Osteoblast (primary cell): ENCODE measurements around the gene LUZP2. TPM values are rescaled to one million over a fixed set of nuclear protein-coding genes. Genes with fewer than 3 reads are reported as not detected.

Experiments used
- DNase-seq: peaks from one replicate; pipeline ENCODE4 v3.0.0; 2011; ENCODE audit warnings: low spot score, mixed read lengths; ENCODE audit not compliant: insufficient read length; ENCODE audit errors: missing footprints
- H2AFZ ChIP-seq: 2 replicates; pipeline ENCODE4 v1.6.0; 2011; ENCODE audit warnings: mild to moderate bottlenecking, low read length
- H3K27ac ChIP-seq: 2 replicates; pipeline ENCODE4 v1.5.1; 2011; ENCODE audit warnings: mild to moderate bottlenecking, low read depth, low read length, moderate library complexity
- H3K27me3 ChIP-seq: 2 replicates; pipeline ENCODE4 v1.6.0; 2012; ENCODE audit warnings: mild to moderate bottlenecking, control low read depth, inconsistent platforms, low read length, moderate library complexity; ENCODE audit not compliant: insufficient read depth
- H3K36me3 ChIP-seq: 2 replicates; pipeline ENCODE4 v1.5.1; 2011; ENCODE audit warnings: mild to moderate bottlenecking, low read length, control low read depth, moderate library complexity; ENCODE audit not compliant: insufficient read depth
- H3K4me1 ChIP-seq: 2 replicates; pipeline ENCODE4 v1.5.1; 2011; ENCODE audit warnings: mild to moderate bottlenecking, low read length, control low read depth, moderate library complexity; ENCODE audit not compliant: insufficient read depth
- H3K4me2 ChIP-seq: 2 replicates; pipeline ENCODE4 v1.6.0; 2011; ENCODE audit warnings: mild to moderate bottlenecking, low read length; ENCODE audit not compliant: insufficient read depth
- H3K4me3 ChIP-seq: fragments of 200-600 bp; sonication (generic); 3 replicates; pipeline ENCODE4 v1.5.1; 2012; ENCODE audit warnings: mild to moderate bottlenecking, low read length, inconsistent platforms; ENCODE audit not compliant: insufficient read depth
- H3K79me2 ChIP-seq: 2 replicates; pipeline ENCODE4 v1.6.0; 2012; ENCODE audit warnings: mild to moderate bottlenecking, low read length, control low read depth, inconsistent platforms; ENCODE audit not compliant: insufficient read depth
- H3K9me3 ChIP-seq: 2 replicates; pipeline ENCODE4 v1.5.1; 2011; ENCODE audit warnings: low read depth, low read length, control low read depth
- H4K20me1 ChIP-seq: 2 replicates; pipeline ENCODE4 v1.6.0; 2012; ENCODE audit warnings: mild to moderate bottlenecking, low read length, control low read depth; ENCODE audit not compliant: insufficient read depth
- CTCF ChIP-seq: IDR thresholded peaks from 2 replicates; pipeline ENCODE4 v1.5.1; 2011; ENCODE audit warnings: mild to moderate bottlenecking, low read depth, low read length, moderate library complexity; ENCODE audit errors: extremely low read depth
- total RNA-seq: library from RNA; depleted of rRNA; stranded (reverse); fragments of >200 nt; gene quantifications from 2 replicates; pipeline ENCODE4 v1.2.3, GENCODE V29; 2012

Gene LUZP2
- total RNA-seq, 1 donor: not detected

GRCh38 chr11:24609192-24610119, 112.6 kb downstream of the LUZP2 start:
- Histone ChIP-seq H3K4me2 (no peak overlapping the region), H4K20me1 (no peaks in the 10 kb centered on the region), H2AFZ (no peak overlapping the region), H3K4me1 (no peaks in the 10 kb centered on the region), H3K4me3 (no peak overlapping the region), H3K36me3 (no peaks in the 10 kb centered on the region), H3K27ac (no peak overlapping the region), H3K27me3 (no peaks in the 10 kb centered on the region), H3K9me3 (peaks cover 4% of the 10 kb centered on the region), H3K79me2 (no peaks in the 10 kb centered on the region)
- TF ChIP-seq CTCF: no peak
- DNase-seq: no peak

- Histone ChIP-seq H3K36me3 (no peaks in the 10 kb centered on the region), H3K79me2 (no peaks in the 10 kb centered on the region), H3K9me3 (no peaks in the 10 kb centered on the region), H3K4me1 (no peaks in the 10 kb centered on the region), H3K27me3 (no peaks in the 10 kb centered on the region), H4K20me1 (no peaks in the 10 kb centered on the region), H3K4me2 (no peak overlapping the region), H3K4me3 (no peak overlapping the region), H3K27ac (no peak overlapping the region), H2AFZ (no peak overlapping the region)
- DNase-seq: no peak
- TF ChIP-seq CTCF: no peak
Observed at GRCh38 chr11:24615451-24616160, 118.8 kb downstream of the LUZP2 start.

GRCh38 chr11:24617856-24618255, 121.0 kb downstream of the LUZP2 start:
- DNase-seq: no peak
- Histone ChIP-seq H3K36me3 (no peaks in the 10 kb centered on the region), H3K27ac (no peak overlapping the region), H4K20me1 (no peaks in the 10 kb centered on the region), H2AFZ (no peak overlapping the region), H3K27me3 (no peaks in the 10 kb centered on the region), H3K9me3 (no peaks in the 10 kb centered on the region), H3K4me1 (no peaks in the 10 kb centered on the region), H3K4me2 (no peak overlapping the region), H3K79me2 (no peaks in the 10 kb centered on the region), H3K4me3 (no peak overlapping the region)
- no peak for TF ChIP-seq CTCF

GRCh38 chr11:24619900-24620299, 123.0 kb downstream of the LUZP2 start:
- Histone ChIP-seq H3K4me1 (no peaks in the 10 kb centered on the region), H3K4me2 (no peak overlapping the region), H3K36me3 (no peaks in the 10 kb centered on the region), H3K27ac (no peak overlapping the region), H3K79me2 (no peaks in the 10 kb centered on the region), H3K27me3 (no peaks in the 10 kb centered on the region), H2AFZ (no peak overlapping the region), H3K9me3 (no peaks in the 10 kb centered on the region), H4K20me1 (no peaks in the 10 kb centered on the region), H3K4me3 (no peak overlapping the region)
- TF ChIP-seq CTCF: no peak
- DNase-seq: no peak
